SKM-1 (cell line): ENCODE results near the gene CENPV.
"Not testable (repeated sequence)": the region's sequence is repeated elsewhere in the genome, so short reads cannot be mapped to it uniquely, and the experiment has no call there.

Experiments
- DNase-seq: peaks from one replicate; lab custom pipeline; 2025; ENCODE audit not compliant: unreplicated experiment; lab: John Stamatoyannopoulos, UW

Gene CENPV

GRCh38 chr17:16353317-16354174 lies at the start of gene CENPV:
Gene CENPV, minus strand, starts transcription at chr17:16353469. Its CDS starts 33 bp downstream, at chr17:16353436.
- DNase-seq = peak; percentile 57

- no peak for DNase-seq
Observed at GRCh38 chr17:16398270-16399267, 45.3 kb upstream of the CENPV start.

DNA sequence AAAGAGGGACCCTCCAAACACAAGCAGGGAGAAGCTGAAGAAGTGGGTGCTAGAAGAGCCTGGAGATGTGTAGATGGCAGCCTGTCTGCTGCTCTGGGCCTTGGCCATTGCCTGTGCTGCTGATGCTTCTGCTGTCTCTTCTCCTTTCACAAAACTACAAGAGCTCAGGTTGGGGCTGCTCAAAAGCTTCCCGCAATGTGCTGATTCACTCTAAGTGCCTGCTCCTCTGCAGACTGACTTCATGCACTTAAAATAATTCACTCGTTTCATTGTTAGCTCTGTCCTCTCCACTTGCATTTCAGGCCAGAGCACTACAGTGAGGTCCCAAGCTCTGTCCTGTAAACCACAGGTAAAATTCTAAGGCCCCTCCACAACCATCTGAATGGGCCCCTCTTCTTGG lies 43.4 kb upstream of the CENPV start:
- DNase-seq = not testable (repeated sequence)

DNA sequence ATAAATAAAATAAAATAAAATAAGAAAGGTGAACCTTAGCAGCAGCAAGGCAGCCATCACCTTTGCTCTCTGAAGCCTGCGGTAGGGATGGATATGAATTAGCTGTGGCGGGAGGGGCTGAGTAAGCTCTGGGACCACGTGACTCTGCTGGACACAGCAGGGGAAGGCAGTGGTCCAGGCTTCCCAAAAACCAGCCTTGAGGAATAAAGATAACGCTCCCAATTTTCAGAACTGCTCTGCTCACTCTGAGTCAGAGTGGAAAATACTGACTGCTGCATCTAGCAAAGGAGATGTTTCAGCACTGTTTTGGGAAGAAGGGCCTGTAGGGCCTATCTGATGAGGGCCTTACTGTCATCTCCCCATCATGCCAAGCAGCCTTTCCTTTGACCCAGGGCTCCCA lies 42.6 kb upstream of the CENPV start:
- not testable (repeated sequence) for DNase-seq

DNA sequence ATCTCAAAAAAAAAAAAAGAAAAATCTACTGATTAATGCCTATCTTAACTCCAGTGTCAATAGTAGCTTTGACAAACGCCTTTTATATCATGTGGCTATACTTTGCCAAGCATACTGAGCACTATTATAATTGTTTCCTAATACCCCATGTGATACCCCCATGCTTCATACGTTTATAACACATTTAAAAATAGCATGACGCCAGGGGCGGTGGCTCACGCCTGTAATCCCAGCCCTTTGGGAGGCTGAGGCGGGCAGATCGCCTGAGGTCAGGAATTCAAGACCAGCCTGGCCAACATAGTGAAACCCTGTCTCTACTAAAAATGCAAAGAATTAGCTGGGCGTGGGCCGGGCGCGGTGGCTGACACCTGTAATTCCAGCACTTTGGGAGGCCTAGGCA lies 39.2 kb upstream of the CENPV start:
- DNase-seq = not testable (repeated sequence)

DNA sequence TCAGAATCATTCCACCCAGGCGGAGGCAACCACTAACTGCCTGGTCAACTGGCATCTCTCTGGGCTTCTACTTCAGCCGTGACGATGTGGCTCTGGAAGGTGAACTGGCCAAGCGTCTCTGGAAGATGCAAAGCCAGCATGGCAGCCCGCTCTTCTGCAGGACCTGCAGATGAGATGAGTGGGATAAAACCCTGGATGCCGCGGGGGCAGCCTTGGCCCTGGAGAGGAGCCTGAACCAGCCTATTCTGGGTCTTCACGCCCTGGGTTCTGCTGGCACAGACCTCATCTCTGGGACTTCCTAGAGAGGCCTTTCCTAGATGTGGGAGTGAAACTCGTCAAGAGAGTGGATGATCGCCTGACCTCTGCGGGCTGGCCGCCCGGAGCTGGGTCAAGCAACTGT lies 38.2 kb upstream of the CENPV start:
- no peak for DNase-seq

DNA sequence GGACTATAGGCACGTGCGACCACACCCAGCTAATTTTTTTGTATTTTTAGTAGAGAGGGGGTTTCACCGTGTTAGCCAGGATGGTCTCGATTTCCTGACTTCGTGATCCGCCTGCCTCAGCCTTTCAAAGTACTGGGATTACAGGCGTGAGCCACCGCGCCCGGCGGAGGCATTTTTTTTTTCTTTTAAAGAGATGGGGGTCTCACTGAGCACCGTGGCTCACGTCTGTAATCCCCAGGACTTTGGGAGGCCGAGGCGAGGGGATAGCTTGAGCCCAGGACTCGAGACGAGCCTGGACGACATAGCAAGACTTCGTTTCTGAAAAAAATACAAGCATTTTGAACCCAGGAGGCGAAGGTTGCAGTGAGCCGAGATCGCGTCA lies 32.8 kb upstream of the CENPV start:
- not testable (repeated sequence) for DNase-seq

GRCh38 chr17:16384557-16384956 lies 31.3 kb upstream of the CENPV start:
- DNase-seq = no peak

GRCh38 chr17:16383772-16384287 lies 30.6 kb upstream of the CENPV start:
- no peak for DNase-seq

DNA sequence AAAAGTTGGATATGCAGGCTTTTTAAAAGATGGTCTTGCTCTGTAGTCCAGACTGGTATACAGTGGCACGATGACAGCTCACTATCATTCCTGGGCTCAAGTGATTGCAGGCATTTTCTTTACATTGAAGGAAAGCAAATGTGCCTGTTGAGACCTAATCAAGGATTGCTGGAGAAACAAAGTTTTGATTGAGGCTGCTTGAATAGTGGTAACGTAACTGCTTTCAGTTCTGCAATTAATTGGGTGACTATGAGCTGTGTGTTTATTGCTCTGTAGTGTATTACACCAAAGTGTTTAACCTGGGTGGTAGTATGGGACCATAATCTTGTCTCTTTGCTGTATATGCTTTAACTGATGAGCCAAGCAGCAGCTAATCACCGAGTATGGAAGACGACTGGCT lies 29.9 kb upstream of the CENPV start:
- no peak for DNase-seq

DNA sequence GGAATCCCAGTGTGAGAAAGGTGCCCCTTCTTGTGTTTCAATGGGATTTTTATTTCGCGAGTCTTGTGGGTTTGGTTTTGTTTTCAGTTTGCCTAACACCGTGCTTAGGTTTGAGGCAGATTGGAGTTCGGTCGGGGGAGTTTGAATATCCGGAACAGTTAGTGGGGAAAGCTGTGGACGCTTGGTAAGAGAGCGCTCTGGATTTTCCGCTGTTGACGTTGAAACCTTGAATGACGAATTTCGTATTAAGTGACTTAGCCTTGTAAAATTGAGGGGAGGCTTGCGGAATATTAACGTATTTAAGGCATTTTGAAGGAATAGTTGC lies 28.2 kb upstream of the CENPV start:
- no peak for DNase-seq

DNA sequence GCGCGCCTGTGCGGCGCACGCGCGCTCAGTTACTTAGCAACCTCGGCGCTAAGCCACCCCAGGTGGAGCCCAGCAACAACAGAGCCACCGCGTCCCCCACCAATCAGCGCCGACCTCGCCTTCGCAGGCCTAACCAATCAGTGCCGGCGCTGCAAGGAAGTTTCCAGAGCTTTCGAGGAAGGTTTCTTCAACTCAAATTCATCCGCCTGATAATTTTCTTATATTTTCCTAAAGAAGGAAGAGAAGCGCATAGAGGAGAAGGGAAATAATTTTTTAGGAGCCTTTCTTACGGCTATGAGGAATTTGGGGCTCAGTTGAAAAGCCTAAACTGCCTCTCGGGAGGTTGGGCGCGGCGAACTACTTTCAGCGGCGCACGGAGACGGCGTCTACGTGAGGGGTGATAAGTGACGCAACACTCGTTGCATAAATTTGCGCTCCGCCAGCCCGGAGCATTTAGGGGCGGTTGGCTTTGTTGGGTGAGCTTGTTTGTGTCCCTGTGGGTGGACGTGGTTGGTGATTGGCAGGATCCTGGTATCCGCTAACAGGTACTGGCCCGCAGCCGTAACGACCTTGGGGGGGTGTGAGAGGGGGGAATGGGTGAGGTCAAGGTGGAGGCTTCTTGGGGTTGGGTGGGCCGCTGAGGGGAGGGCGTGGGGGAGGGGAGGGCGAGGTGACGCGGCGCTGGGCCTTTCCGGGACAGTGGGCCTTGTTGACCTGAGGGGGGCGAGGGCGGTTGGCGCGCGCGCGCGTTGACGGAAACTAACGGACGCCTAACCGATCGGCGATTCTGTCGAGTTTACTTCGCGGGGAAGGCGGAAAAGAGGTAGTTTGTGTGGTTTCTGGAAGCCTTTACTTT lies 27.6 kb upstream of the CENPV start, which contains the start of gene UBB:
Gene UBB, plus strand, starts transcription at position 452 of the 856 bp plus-strand sequence. CDS start 817 bp downstream, outside the sequence.
- peak; percentile 90 for DNase-seq

DNA sequence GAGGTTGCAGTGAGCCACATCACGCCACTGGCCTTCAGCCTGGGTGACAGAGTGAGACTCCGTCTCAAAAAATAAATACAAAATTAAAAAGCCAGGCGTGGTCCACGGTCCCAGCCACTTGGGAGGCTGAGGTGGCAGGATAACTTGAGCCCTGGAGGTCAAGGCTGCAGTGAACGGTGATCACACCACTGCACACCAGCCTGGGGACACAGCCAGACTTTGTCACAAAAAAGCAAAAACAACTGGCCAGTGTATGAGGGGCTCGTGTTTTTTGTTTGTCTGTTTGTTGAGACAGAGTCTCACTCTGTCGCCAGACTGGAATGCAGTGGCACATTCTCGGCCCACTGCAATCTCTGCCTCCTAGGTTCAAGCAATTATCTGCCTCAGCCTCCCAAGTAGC lies 26.4 kb upstream of the CENPV start:
- DNase-seq = no peak

- DNase-seq = no peak
Observed at GRCh38 chr17:16378636-16379282, 25.5 kb upstream of the CENPV start.

GRCh38 chr17:16377941-16378341 lies 24.7 kb upstream of the CENPV start:
- DNase-seq = no peak

GRCh38 chr17:16374146-16374938 lies 21.1 kb upstream of the CENPV start:
- no peak for DNase-seq

GRCh38 chr17:16371742-16372141 lies 18.5 kb upstream of the CENPV start:
- no peak for DNase-seq

DNA sequence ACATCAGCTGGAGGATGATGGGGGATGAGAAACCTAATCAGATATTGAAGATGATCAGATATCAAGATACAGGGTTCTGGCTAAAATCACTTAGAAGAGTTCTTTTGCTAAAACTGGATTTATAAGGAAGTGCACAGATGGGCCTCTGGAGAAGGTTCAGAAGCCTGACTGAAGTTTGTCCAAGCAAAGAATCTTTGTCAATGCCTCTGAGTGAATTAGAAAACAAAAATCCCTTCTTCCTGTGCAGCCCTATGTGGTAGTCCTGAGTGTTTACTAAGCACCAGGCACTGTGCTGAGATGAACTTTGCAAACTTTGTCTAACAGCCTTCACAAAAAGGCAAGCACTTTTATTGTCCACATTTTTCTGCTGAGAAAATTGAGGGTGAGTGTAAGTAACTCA lies 11.4 kb upstream of the CENPV start:
- no peak for DNase-seq
